Thoracic aorta (tissue), 2 donors: Measurements from ENCODE around the gene TET3. TPM values are rescaled to one million over a fixed set of nuclear protein-coding genes. Genes with fewer than 3 reads are reported as not detected.

ENCODE experiments used
- ATAC-seq: fragments of 150-250 bp; one replicate; pipeline ENCODE4 v1.8.0; 2017; ENCODE audit warnings: low read depth; ENCODE audit not compliant: insufficient number of reproducible peaks, low FRiP score
- DNase-seq: peaks from one replicate; pipeline ENCODE4 v3.0.0-alpha.2; 2020; ENCODE audit warnings: low spot score
- H3K27ac ChIP-seq, 2 donors: fragments of 200-600 bp; sonication (generic); 1 replicate in 1 of 2; 2 replicates in 1 of 2; pipeline ENCODE4 v1.5.1; 2016; ENCODE audit warnings: mild to moderate bottlenecking in 2 of 2, moderate library complexity in 2 of 2
- H3K27me3 ChIP-seq: fragments of 200-600 bp; sonication (generic); replicated peaks from 2 replicates; pipeline ENCODE4 v1.6.0; 2016; ENCODE audit warnings: mild to moderate bottlenecking; ENCODE audit not compliant: insufficient read depth
- H3K36me3 ChIP-seq: fragments of 200-600 bp; sonication (generic); one replicate; pipeline ENCODE4 v1.5.1; 2016
- H3K4me1 ChIP-seq, 2 donors: fragments of 200-600 bp; sonication (generic); 1 replicate in 1 of 2; 2 replicates in 1 of 2; pipeline versions ENCODE4 v1.5.1 to v1.6.0; 2016; ENCODE audit warnings: low read depth in 2 of 2, mild to moderate bottlenecking in 1 of 2; ENCODE audit not compliant: control insufficient read depth in 1 of 2
- H3K4me3 ChIP-seq: fragments of 200-600 bp; sonication (generic); 2 replicates; pipeline ENCODE4 v1.5.1; 2016; ENCODE audit warnings: mild to moderate bottlenecking
- H3K9me3 ChIP-seq: fragments of 200-600 bp; sonication (generic); 2 replicates; pipeline ENCODE4 v1.5.1; 2016
- total RNA-seq, 2 donors: library from RNA; depleted of rRNA; stranded (reverse); fragments of >200 nt; gene quantifications; one replicate each; pipeline versions ENCODE4 v1.1.0 to v1.2.3, GENCODE V29; 2016
- TF ChIP-seq, protein P1 (sequence below): fragments of 200-600 bp; sonication (generic); IDR thresholded peaks from one replicate; pipeline ENCODE4 v1.5.1; 2019; ENCODE audit warnings: antibody characterized with exemption

TET3 gene
- total RNA-seq, 2 donors from 2014 or later = 8.7 to 15.8 TPM

DNA sequence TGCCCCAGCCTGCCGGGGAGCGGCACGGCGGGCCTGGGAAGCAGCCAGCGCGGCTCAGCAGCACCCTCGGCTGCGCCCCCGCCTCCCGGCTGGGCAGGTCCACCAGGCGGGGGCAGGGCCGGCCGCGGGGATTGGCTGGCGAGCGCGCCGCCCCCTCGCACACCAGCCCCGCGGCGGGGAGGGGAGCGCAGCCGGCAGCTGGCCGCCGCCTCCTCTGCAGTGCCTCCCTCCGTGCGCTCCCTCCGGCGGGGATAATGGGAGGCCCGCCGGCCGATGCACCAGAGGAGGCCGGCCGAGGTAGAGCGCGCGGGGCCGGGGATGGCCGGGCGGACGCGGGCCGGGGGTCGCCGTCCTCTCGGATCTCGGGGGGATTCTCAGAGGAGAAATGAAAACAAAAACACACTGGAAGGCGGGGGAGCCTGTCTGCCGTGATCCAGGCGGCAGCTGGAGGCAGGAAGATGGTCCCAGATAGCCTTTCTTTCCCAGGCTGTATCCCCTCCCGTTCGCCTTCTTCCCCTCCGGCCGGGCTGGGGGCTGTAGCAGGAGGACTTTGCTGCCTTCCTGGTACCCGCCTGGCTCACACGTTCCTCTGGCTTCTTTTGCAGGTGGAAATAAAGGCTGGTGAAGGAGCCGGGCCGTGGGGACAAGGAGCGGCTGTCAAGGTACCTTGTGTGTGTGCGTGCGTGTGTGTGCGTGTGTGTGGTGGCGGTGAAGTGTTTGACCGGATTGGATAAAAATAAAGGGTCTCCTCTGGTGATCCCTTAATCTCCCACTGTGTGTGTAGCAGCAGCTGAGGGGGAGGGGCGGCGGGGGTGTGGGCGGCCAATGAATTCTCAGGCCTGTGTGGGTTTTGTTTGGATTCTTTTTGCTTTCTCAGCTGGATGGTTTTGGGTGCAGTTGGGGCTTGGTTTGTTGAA is 18.1 kb downstream of the TET3 start:
- Histone ChIP-seq H3K4me1 (peaks cover 6 to 40% of the 10 kb centered on the region in 2 donors), H3K27me3 (no peaks in the 10 kb centered on the region), H3K36me3 (no peaks in the 10 kb centered on the region), H3K27ac (peak overlapping the region in 1 of 2 donors; percentile 63), H3K4me3 (peak overlapping the region; percentile 87), H3K9me3 (no peaks in the 10 kb centered on the region)
- peak; percentile 82 for ATAC-seq
- TF ChIP-seq, protein P1, sequence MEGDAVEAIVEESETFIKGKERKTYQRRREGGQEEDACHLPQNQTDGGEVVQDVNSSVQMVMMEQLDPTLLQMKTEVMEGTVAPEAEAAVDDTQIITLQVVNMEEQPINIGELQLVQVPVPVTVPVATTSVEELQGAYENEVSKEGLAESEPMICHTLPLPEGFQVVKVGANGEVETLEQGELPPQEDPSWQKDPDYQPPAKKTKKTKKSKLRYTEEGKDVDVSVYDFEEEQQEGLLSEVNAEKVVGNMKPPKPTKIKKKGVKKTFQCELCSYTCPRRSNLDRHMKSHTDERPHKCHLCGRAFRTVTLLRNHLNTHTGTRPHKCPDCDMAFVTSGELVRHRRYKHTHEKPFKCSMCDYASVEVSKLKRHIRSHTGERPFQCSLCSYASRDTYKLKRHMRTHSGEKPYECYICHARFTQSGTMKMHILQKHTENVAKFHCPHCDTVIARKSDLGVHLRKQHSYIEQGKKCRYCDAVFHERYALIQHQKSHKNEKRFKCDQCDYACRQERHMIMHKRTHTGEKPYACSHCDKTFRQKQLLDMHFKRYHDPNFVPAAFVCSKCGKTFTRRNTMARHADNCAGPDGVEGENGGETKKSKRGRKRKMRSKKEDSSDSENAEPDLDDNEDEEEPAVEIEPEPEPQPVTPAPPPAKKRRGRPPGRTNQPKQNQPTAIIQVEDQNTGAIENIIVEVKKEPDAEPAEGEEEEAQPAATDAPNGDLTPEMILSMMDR = no peak
- no peak for DNase-seq

DNA sequence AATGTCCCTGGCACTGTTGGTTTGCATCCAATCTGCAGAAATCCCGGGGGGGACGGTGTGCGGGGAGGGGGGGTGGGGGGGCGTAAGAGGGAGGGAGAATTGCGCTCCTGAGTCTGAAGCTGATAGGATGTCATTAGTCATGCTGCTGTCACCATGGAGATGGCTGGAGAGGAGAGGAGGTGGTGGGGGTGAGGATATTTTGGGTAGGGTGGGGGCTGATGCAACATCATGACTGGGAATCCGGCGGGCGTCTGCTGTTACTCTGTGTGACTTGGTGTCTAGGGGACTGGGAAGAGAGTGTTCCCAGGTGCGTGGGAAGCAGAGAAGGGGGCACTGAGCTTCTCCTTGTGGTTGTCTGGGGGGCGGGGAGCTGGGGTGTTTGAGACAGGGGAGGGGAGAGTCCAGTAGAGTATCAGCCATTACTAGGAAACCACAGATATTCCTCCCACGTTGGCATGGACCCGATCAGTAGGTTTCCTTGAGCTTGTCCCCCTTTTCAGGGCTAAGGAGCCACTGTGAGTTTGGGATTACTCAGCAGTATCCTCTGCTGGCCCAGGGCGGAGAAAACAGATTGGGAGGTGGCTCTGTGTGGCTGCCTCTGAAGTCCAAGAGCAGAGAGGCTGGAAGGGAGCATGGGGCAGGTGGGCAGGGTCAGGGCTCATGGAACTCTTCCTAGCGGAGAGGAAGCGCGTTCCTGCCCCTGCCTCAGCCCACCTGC is 18.9 kb downstream of the TET3 start:
- TF ChIP-seq, protein P1 = no peak
- ATAC-seq = peak; percentile 31
- peaks cover 6 to 40% of the 10 kb centered on the region in 2 donors for H3K4me1 ChIP-seq

DNA sequence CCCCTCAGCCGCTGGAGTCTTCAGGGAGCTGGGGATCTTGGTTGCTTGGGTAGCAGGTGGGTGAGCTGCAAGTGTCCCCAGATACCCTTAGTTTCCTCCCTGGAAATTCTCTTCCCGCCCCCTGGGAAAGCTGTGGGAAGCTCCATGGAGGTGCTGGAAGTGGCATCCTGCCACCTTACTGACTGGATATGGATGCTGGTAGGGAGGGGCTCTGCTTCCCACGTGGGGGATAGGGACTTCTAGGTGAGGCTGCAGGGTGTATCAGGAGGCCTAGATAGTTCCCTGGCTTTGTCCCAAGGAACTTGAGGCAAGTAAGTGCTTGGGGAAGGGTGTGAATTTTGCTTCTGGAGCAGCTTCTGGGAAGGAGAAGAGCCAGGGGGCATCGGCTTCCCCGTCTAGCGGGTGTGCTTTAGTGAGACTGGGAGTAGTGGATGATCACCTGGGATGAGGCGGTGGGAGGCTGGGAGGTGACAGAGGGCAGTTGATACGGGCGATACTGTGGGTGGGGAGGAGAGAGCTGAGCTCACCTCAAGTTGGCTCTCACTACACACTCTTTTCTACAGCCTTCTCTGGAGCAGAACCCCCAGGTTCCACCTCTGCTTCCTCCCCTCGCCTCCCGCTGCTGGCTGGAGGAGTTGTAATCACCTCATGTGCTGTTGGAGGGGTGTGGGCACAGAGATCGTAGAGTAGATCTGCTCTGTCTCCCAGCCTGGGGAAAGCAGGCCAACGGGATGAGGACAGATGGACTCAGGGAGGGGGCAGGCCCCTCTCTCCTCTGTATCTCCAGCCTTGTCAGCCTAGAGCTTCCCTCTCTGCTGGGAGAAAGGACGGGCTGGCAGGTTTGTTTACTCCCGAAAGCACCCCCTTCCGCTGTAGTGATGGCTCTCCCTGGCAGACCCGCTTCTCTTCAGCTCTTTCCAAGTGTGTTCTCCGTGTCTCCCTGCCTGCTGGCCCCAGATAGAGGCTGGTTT is 19.8 kb downstream of the TET3 start:
- H3K27ac ChIP-seq = no peak overlapping the region

More for the DNA sequence above, 18.9 kb downstream of the TET3 start:
- no peaks in the 10 kb centered on the region for H3K27me3 ChIP-seq
- H3K36me3 ChIP-seq = no peaks in the 10 kb centered on the region
- peak; percentile 79 for DNase-seq
- peak overlapping the region; percentile 87 for H3K4me3 ChIP-seq
- no peak overlapping the region for H3K27ac ChIP-seq
- no peaks in the 10 kb centered on the region for H3K9me3 ChIP-seq

DNA sequence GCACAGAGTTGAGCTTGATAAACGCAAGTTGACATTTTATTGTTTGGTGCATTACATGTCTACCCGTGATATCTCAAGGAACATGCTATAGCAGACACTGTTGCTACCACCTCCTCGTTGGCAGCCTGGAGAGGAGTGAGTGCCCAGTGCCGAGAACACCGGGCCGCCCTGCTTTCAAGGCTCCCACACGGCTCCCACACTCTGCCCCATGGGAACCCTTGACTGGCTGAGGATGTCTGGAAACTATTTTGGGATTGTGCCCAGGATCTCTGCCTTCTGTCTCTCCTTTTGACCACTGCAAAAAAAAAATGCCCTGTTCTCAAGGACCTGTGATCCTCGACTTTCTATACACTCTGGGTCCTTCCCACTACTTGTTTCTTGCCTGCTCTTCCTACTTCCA is 21.1 kb downstream of the TET3 start:
- H3K27me3 ChIP-seq = no peaks in the 10 kb centered on the region
- H3K4me1 ChIP-seq = peaks cover 6 to 30% of the 10 kb centered on the region in 2 donors
- H3K36me3 ChIP-seq = no peaks in the 10 kb centered on the region
- no peak overlapping the region for H3K27ac ChIP-seq
- ATAC-seq (no peak), DNase-seq (no peak)
- TF ChIP-seq, protein P1 = no peak
- no peaks in the 10 kb centered on the region for H3K9me3 ChIP-seq
- H3K4me3 ChIP-seq = no peak overlapping the region

More for the DNA sequence above, 19.8 kb downstream of the TET3 start:
- Histone ChIP-seq H3K4me3 (peak overlapping the region; percentile 87), H3K9me3 (no peaks in the 10 kb centered on the region), H3K36me3 (no peaks in the 10 kb centered on the region), H3K4me1 (peaks cover 6 to 40% of the 10 kb centered on the region in 2 donors), H3K27me3 (no peaks in the 10 kb centered on the region)
- DNase-seq = no peak
- TF ChIP-seq, protein P1 = no peak
- ATAC-seq = no peak
